Memory B cell (primary cell): ENCODE results near the gene GPRC5C.
"Not testable (repeated sequence)": the region's sequence is repeated elsewhere in the genome, so short reads cannot be mapped to it uniquely, and the experiment has no call there.

Source experiments
- ATAC-seq: fragments of 150-1000 bp; cut with Tn5 transposase; 2 replicates; pipeline ENCODE4 v1.10.0; 2021; ENCODE audit warnings: low read depth, mild to moderate bottlenecking, moderate library complexity
- DNase-seq, 2 donors: peaks; one replicate each; pipeline ENCODE4 v3.0.0; 2022; ENCODE audit warnings: low spot score in 2 of 2
- H3K27ac Mint-ChIP-seq: one replicate; pipeline ENCODE4 v1.8.0; 2022; ENCODE audit warnings: mild to moderate bottlenecking, moderate library complexity, mixed read lengths
- H3K27me3 Mint-ChIP-seq: one replicate; pipeline ENCODE4 v1.8.0; 2022; ENCODE audit warnings: mixed read lengths
- H3K36me3 Mint-ChIP-seq: one replicate; pipeline ENCODE4 v1.8.0; 2022; ENCODE audit warnings: mild to moderate bottlenecking, mixed read lengths
- H3K4me1 Mint-ChIP-seq: one replicate; pipeline ENCODE4 v1.8.0; 2022; ENCODE audit warnings: mixed read lengths
- H3K4me3 Mint-ChIP-seq: one replicate; pipeline ENCODE4 v1.8.0; 2022; ENCODE audit warnings: mild to moderate bottlenecking, moderate library complexity, mixed read lengths
- H3K9me3 Mint-ChIP-seq: one replicate; pipeline ENCODE4 v1.8.0; 2022; ENCODE audit warnings: mixed read lengths

Gene GPRC5C

DNA sequence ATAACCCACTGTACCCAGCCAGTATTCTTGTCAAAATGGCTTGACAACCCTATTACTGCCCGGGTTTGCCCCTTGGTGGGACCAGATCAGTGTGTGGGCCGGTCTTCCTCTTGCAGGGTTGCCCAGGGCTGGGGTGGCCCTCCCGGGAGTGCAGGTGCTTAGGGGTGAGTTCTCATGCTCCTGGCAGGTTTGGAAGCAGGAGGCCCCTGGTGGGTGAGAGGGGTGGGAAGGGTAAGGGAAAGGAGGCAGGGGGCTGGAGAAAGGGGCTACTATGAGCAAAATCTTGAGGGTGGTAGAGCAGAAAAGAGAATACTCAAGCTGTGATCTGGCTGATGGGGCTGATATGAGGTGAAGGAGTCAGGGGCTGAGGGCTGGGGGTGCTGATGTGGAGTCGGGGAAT is 41.0 kb downstream of the GPRC5C start:
- no peak for ATAC-seq
- H3K9me3 Mint-ChIP-seq, result peaks cover 3% of the 10 kb centered on the region
- DNase-seq, result no peak
- peaks cover 41% of the 10 kb centered on the region for H3K36me3 Mint-ChIP-seq
- H3K27me3 Mint-ChIP-seq, result no peaks in the 10 kb centered on the region
- H3K27ac Mint-ChIP-seq, result no peak overlapping the region
- H3K4me1 Mint-ChIP-seq, result peaks cover 11% of the 10 kb centered on the region
- no peak overlapping the region for H3K4me3 Mint-ChIP-seq

DNA sequence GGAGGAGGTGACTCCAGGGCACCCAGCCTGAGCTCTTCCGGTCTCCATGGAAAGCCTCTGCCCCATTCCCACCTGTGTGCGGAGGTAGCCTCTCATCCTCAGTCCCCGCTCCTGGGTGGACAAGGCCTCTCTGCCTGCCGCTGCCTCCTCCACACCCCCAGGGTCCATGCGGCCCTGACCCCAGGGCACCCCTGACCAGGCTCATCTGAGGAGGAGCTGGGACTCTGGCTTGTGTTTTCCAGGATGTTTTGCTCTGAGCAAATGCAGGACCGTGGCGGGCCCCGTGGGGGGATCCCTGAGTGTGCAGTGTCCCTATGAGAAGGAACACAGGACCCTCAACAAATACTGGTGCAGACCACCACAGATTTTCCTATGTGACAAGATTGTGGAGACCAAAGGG is 41.4 kb downstream of the GPRC5C start:
- no peak for DNase-seq
- no peak for ATAC-seq
- Mint-ChIP-seq H3K27ac (no peak overlapping the region), H3K4me3 (no peak overlapping the region), H3K27me3 (no peaks in the 10 kb centered on the region), H3K9me3 (peaks cover 3% of the 10 kb centered on the region), H3K36me3 (peaks cover 41% of the 10 kb centered on the region), H3K4me1 (peaks cover 11% of the 10 kb centered on the region)

DNA sequence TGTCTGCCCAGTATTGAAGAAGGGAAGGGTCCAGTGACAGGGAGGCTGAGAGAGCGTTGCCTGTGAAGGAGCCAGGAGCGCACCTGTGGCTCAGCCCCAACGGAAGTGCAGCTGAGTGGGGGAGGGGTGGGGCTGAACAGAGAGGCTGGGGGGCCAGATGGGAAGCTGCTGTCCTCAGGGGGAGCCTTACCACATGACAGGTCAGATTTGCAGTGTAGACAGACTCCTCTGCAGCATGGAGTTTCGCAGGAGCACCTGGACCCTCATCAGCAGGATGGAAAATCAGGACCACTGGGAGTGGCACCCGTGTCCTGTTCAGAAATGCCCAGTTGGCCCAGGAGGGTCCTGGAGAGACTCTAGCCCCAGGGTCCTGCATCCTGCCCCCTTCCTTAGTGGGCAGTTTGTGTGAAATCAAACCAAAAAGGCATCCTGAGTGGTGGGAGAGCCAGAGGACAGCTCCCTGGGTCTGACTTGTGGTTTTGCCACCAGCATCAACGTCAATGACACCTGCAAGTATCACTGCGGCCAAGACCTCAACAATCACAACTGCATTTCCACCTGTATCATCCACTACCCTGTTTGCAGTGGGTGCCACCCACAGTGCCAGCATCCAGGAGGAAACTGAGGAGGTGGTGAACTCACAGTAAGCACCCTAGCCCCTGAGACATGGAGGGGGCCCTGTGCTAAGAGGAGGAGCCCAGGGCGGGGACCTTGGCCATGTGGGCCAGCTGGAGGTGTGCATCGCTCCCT is 42.3 kb downstream of the GPRC5C start:
- H3K4me3 Mint-ChIP-seq, result no peak overlapping the region
- no peak for ATAC-seq

DNA sequence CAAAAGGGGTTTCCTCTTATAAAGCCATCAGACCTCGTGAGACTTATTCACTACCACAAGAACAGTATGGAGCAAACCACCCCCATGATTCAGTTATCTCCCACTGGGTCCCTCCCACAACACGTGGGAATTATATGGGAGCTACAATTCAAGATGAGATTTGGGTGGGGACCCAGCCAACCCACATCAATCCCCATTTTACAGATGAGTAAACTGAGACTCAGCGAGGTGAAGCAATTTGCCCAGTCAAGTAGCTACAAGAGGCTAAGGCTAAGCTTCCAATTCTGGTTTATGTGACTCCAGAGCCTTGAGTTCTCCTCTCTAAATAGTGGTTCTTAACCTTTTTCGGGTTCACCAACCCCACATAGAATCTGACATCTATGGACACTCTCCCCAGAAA is 43.3 kb downstream of the GPRC5C start:
- Mint-ChIP-seq H3K4me1 (peaks cover 19% of the 10 kb centered on the region), H3K9me3 (peaks cover 3% of the 10 kb centered on the region), H3K36me3 (peaks cover 41% of the 10 kb centered on the region), H3K27me3 (no peaks in the 10 kb centered on the region), H3K27ac (no peak overlapping the region), H3K4me3 (no peak overlapping the region)
- ATAC-seq (no peak), DNase-seq (no peak)

More for the DNA sequence above, 42.3 kb downstream of the GPRC5C start:
- Mint-ChIP-seq H3K9me3 (peaks cover 3% of the 10 kb centered on the region), H3K27ac (no peak overlapping the region), H3K4me1 (peaks cover 19% of the 10 kb centered on the region), H3K27me3 (no peaks in the 10 kb centered on the region), H3K36me3 (peaks cover 41% of the 10 kb centered on the region)
- no peak for DNase-seq

- DNase-seq, result no peak
- no peaks in the 10 kb centered on the region for H3K27me3 Mint-ChIP-seq
- H3K27ac Mint-ChIP-seq, result no peak overlapping the region
- peaks cover 17% of the 10 kb centered on the region for H3K4me1 Mint-ChIP-seq
- H3K36me3 Mint-ChIP-seq, result peaks cover 38% of the 10 kb centered on the region
- H3K9me3 Mint-ChIP-seq, result peaks cover 3% of the 10 kb centered on the region
- H3K4me3 Mint-ChIP-seq, result no peak overlapping the region
- no peak for ATAC-seq
These were observed 45.5 kb downstream of the GPRC5C start for GRCh38 chr17:74477411-74477810.

DNA sequence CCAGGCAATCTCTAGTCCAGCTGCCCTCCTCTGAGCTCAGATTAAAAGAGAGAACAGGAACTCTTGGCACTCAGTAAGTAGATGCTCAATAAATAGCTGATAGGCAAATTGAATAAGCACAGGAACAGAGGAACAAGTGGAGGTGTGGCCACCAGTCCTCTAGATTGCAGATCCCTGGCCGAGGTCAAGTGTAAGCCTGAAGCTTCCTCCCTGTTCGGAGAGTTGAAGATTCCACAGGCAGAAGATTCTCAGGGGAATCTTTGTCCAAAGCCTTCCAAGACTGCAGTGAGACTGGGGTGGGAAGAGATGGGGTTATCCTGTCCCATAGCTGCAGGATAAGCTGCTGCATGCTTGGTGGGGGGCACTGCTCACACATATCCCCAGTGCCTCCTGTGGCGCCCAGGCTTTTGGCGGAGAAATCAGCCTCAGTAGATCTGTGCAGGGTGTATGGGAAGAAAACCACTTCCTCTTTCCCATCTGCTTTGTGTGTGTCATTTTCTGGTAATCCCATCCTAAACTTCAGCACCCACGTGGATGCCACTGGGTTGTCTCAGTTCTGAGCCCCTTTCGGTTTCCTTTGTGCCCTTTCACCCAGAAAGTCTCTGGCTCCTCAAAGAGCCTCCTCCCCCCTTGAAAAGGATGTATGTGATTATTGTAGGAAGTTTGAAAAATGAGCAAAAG is 46.7 kb downstream of the GPRC5C start:
- H3K9me3 Mint-ChIP-seq, result peaks cover 3% of the 10 kb centered on the region
- DNase-seq (no peak), ATAC-seq (peak; percentile 72)
- H3K4me1 Mint-ChIP-seq, result peaks cover 17% of the 10 kb centered on the region
- H3K27ac Mint-ChIP-seq, result peak overlapping the region; percentile 23
- H3K36me3 Mint-ChIP-seq, result peaks cover 35% of the 10 kb centered on the region
- no peak overlapping the region for H3K4me3 Mint-ChIP-seq
- H3K27me3 Mint-ChIP-seq, result no peaks in the 10 kb centered on the region

- Mint-ChIP-seq H3K27ac (no peak overlapping the region), H3K36me3 (peaks cover 25% of the 10 kb centered on the region), H3K4me1 (peaks cover 13% of the 10 kb centered on the region), H3K27me3 (no peaks in the 10 kb centered on the region), H3K4me3 (no peak overlapping the region), H3K9me3 (peaks cover 3% of the 10 kb centered on the region)
- ATAC-seq (no peak), DNase-seq (no peak)
These were observed 48.4 kb downstream of the GPRC5C start for GRCh38 chr17:74480290-74480689.

- DNase-seq (no peak), ATAC-seq (no peak)
- Mint-ChIP-seq H3K27me3 (no peaks in the 10 kb centered on the region), H3K36me3 (peaks cover 15% of the 10 kb centered on the region), H3K27ac (no peak overlapping the region), H3K9me3 (no peaks in the 10 kb centered on the region), H3K4me3 (no peak overlapping the region), H3K4me1 (peaks cover 13% of the 10 kb centered on the region)
These were observed 49.7 kb downstream of the GPRC5C start for GRCh38 chr17:74481621-74482020.

GRCh38 chr17:74484066-74484465 is 52.2 kb downstream of the GPRC5C start:
- Mint-ChIP-seq H3K4me3 (no peak overlapping the region), H3K27ac (no peak overlapping the region), H3K4me1 (peaks cover 6% of the 10 kb centered on the region), H3K27me3 (no peaks in the 10 kb centered on the region), H3K36me3 (peaks cover 21% of the 10 kb centered on the region), H3K9me3 (peaks cover 1% of the 10 kb centered on the region)
- DNase-seq (no peak), ATAC-seq (no peak)

- ATAC-seq (no peak), DNase-seq (no peak)
- no peaks in the 10 kb centered on the region for H3K27me3 Mint-ChIP-seq
- H3K4me1 Mint-ChIP-seq, result no peaks in the 10 kb centered on the region
- H3K27ac Mint-ChIP-seq, result no peak overlapping the region
- peaks cover 4% of the 10 kb centered on the region for H3K9me3 Mint-ChIP-seq
- no peak overlapping the region for H3K4me3 Mint-ChIP-seq
- peaks cover 20% of the 10 kb centered on the region for H3K36me3 Mint-ChIP-seq
These were observed 53.3 kb downstream of the GPRC5C start for GRCh38 chr17:74485022-74485743.

DNA sequence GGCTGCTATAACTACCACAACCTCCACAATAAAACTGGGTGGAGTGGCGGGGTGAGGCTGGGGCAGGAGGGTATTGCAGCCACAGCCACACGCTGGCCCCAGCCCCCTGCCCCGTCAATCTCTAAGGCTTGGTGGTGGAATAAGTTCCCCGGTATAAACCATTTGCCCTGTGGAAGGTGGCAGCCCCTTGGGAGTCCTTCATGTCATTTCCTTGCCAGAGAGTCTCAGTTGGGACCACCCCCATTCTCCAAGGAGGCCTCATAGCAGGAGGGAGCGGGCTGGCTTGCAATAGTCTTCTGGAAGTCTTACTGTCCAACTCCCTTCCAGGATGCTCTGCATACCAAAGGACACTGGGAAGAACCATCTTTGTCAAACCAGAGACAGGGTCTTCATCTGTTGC is 54.0 kb downstream of the GPRC5C start:
- ATAC-seq, result no peak
- Mint-ChIP-seq H3K9me3 (peaks cover 4% of the 10 kb centered on the region), H3K27ac (no peak overlapping the region), H3K27me3 (no peaks in the 10 kb centered on the region), H3K4me1 (no peaks in the 10 kb centered on the region), H3K36me3 (peaks cover 20% of the 10 kb centered on the region), H3K4me3 (no peak overlapping the region)
- no peak for DNase-seq

- H3K27ac Mint-ChIP-seq, H3K4me3 Mint-ChIP-seq, H3K9me3 Mint-ChIP-seq: not testable (repeated sequence)
These were observed 56.4 kb downstream of the GPRC5C start for GRCh38 chr17:74488276-74488675.

DNA sequence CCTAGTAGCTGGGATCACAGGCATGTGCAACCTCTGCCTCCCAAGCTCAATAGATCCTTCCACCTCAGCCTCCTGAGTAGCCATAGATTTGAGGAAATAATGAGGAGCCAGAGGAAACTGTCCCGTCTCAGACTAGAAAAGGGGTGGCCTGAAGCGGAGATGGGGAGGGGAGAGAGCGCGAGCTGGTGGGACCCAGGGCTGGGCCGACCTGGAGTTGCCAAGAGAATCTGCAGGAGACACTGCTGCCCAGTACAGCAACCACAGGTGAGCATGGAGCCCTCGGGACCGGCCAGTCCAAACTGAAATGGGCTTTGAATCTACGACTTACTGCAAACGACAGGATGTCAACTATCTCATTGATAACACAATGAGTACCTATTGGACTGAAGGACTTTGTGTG is 58.8 kb downstream of the GPRC5C start:
- no peaks in the 10 kb centered on the region for H3K27me3 Mint-ChIP-seq
- no peaks in the 10 kb centered on the region for H3K4me1 Mint-ChIP-seq
- ATAC-seq (no peak), DNase-seq (no peak)
- no peak overlapping the region for H3K27ac Mint-ChIP-seq
- H3K4me3 Mint-ChIP-seq, result no peak overlapping the region
- peaks cover 4% of the 10 kb centered on the region for H3K9me3 Mint-ChIP-seq
- H3K36me3 Mint-ChIP-seq, result peaks cover 13% of the 10 kb centered on the region

More at GRCh38 chr17:74488276-74488675, 56.4 kb downstream of the GPRC5C start:
- not testable (repeated sequence) for ATAC-seq, H3K27me3 Mint-ChIP-seq, H3K4me1 Mint-ChIP-seq, DNase-seq
- peaks cover 15% of the 10 kb centered on the region for H3K36me3 Mint-ChIP-seq

GRCh38 chr17:74491626-74492025 is 59.7 kb downstream of the GPRC5C start:
- Mint-ChIP-seq H3K4me3 (no peak overlapping the region), H3K36me3 (peaks cover 13% of the 10 kb centered on the region), H3K4me1 (no peaks in the 10 kb centered on the region), H3K9me3 (peaks cover 4% of the 10 kb centered on the region), H3K27me3 (no peaks in the 10 kb centered on the region), H3K27ac (no peak overlapping the region)
- no peak for ATAC-seq
- no peak for DNase-seq
